ENCODE results near the gene CBARP. TPM values are rescaled to one million over a fixed set of nuclear protein-coding genes. Genes with fewer than 3 reads are reported as not detected.

The CBARP gene
- total and polyA plus RNA-seq, 9 of the 15 experiments (the other 6 are each of a cell fraction or from before 2014, with no cell fraction given), result 0.03 to 8.9 (median 1.2) TPM; not detected in 1

DNA sequence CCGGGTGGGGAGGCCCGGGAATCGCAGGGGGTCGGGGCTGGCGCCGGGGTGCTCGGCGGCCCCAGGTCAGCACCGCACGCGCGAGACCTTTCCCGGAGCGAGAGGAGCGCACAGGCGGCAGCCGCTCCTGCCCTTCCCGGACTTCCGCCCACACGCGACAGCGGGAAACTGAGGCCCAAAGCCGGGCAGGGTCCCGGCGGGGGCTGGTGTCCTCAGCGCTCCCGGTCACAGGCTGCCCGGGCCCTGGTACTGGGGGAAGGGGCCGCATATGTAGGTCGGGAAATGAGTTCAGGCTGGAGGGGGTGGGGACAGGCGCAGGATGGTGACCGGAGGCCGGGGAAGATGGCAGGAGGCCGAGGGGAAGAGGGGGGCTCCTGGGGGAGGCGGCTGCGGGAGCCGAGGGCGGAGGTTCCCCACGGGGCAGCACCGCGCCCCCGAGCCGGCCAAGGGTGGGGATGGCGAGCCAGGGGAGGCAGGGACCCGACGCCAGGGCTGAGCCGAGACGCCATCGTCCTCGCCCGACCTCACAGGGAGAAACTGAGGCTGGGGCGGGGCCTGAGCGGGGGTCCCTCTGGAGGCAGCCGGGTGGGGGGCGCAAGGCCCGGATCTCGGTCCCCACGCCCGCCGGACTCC lies 662 bp downstream of the CBARP start (continued):
- TF ChIP-seq, protein P1, sequence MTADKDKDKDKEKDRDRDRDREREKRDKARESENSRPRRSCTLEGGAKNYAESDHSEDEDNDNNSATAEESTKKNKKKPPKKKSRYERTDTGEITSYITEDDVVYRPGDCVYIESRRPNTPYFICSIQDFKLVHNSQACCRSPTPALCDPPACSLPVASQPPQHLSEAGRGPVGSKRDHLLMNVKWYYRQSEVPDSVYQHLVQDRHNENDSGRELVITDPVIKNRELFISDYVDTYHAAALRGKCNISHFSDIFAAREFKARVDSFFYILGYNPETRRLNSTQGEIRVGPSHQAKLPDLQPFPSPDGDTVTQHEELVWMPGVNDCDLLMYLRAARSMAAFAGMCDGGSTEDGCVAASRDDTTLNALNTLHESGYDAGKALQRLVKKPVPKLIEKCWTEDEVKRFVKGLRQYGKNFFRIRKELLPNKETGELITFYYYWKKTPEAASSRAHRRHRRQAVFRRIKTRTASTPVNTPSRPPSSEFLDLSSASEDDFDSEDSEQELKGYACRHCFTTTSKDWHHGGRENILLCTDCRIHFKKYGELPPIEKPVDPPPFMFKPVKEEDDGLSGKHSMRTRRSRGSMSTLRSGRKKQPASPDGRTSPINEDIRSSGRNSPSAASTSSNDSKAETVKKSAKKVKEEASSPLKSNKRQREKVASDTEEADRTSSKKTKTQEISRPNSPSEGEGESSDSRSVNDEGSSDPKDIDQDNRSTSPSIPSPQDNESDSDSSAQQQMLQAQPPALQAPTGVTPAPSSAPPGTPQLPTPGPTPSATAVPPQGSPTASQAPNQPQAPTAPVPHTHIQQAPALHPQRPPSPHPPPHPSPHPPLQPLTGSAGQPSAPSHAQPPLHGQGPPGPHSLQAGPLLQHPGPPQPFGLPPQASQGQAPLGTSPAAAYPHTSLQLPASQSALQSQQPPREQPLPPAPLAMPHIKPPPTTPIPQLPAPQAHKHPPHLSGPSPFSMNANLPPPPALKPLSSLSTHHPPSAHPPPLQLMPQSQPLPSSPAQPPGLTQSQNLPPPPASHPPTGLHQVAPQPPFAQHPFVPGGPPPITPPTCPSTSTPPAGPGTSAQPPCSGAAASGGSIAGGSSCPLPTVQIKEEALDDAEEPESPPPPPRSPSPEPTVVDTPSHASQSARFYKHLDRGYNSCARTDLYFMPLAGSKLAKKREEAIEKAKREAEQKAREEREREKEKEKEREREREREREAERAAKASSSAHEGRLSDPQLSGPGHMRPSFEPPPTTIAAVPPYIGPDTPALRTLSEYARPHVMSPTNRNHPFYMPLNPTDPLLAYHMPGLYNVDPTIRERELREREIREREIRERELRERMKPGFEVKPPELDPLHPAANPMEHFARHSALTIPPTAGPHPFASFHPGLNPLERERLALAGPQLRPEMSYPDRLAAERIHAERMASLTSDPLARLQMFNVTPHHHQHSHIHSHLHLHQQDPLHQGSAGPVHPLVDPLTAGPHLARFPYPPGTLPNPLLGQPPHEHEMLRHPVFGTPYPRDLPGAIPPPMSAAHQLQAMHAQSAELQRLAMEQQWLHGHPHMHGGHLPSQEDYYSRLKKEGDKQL (CRISPR knock-in tag; IDR thresholded peaks at IDR 0.05; ENCODE audit: borderline replicate concordance), result no peak

DNA sequence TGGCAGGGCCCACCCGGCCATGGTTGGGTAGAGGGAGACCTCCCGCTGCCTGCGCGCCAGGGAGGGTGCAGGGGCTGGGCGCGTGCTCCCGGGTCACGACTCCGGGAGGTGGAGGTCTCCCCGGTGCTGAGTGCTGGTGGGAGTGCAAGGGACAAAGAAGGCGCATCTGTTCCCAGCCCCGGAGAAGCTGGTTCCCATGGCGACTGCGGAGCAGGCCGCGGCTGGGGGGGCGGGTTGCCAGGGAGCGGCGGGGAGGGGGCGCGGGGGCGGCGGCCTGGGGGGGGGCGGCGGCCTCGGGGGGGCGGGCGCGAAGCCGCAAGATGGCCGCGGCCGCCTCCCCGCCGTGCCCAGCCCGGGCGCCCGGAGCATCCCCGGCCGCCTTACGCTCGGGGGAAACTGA lies 1.2 kb downstream of the CBARP start:
- ATAC-seq (no peak), FAIRE-seq (no peak), DNase-seq (ENCODE audit: extremely low read depth in 1 of 4, low spot score in 3 of 4) (peak in 2 of 4 experiments; percentile 72 to 74)
- Histone ChIP-seq H3K9ac (ENCODE audit: insufficient read depth in 1 of 2, low read depth in 2 of 2, low read length in 2 of 2) (peak overlapping the region in 1 of 2 experiments; percentile 94; a peak in 2 of 4 replicates), H3K36me3 (ENCODE audit: control insufficient read depth, insufficient read depth, low read length) (peaks cover 39% of the 10 kb centered on the region; the same call in 1 of the 3 replicates), H3K27ac (ENCODE audit: extremely low read depth, low read depth, low read length) (no peak overlapping the region), H4K20me1 (replicated peaks; ENCODE audit: control insufficient read depth, insufficient read depth, low read length) (no peaks in the 10 kb centered on the region), H3K9me1 (ENCODE audit: control insufficient read depth, insufficient read depth, low read length) (no peaks in the 10 kb centered on the region), H3K79me2 (ENCODE audit: control insufficient read depth, insufficient read depth, low read length) (peaks cover 8% of the 10 kb centered on the region; the same call in 2 of the 3 replicates), H3K4me1 (replicated peaks in 1 of 2; ENCODE audit: control insufficient read depth in 2 of 2, insufficient read depth in 2 of 2, low read length in 2 of 2) (peaks cover 18 to 98% of the 10 kb centered on the region in 2 experiments), H2AFZ (ENCODE audit: low read depth, low read length) (no peak overlapping the region), H3K4me3 (peak overlapping the region; percentile 55; the same call in 1 of the 2 replicates), H3K4me2 (ENCODE audit: insufficient read depth, low read length) (peak overlapping the region; percentile 70; the same call in 1 of the 2 replicates), H3K9me3 (replicated peaks; ENCODE audit: control insufficient read depth, insufficient read depth, low read depth, low read length) (no peaks in the 10 kb centered on the region), H3K27me3 (ENCODE audit: control insufficient read depth in 2 of 2, insufficient read depth in 2 of 2, low read length in 2 of 2) (no peaks in the 10 kb centered on the region)
- BruUV-seq (replicated peaks), result no TSS peak
- intact Hi-C loops (cut with micrococcal nuclease) (loop anchor here (2.0 kb wide), 1 partner anchor 16 kb away; no protein-coding TSS in a partner anchor), in situ Hi-C loops (cut with MboI) (loop anchor here (25.0 kb wide), 1 partner anchor 474 kb away; the partner anchor contains the start of gene MISP)
- ChIA-PET CTCF (ENCODE audit: low intra/inter-chr PET ratio) (no interaction called here), POLR2A (no interaction called here)
- TF ChIP-seq YY1 (IDR thresholded peaks at IDR 0.05; ENCODE audit: borderline replicate concordance in 1 of 3, control insufficient read depth in 1 of 3, extremely low read depth in 1 of 3, insufficient read depth in 3 of 3, insufficient read length in 1 of 3, insufficient replicate concordance in 2 of 3, low read depth in 1 of 3, low read length in 2 of 3) (peak; percentile 10 to 45 (median 33)), CBX1 (IDR thresholded peaks at IDR 0.05; ENCODE audit: low read depth) (no peak)
- 37% methylated on average over 6 of the region's 42 CpGs for WGBS (ENCODE audit: insufficient coverage, low coverage, missing lambda C conversion rate)

All from K562 (cell line).